Neural cell (in vitro differentiated cells): ENCODE data around the gene PDE11A. TPM values are rescaled to one million over a fixed set of nuclear protein-coding genes. Genes with fewer than 3 reads are reported as not detected.

Source experiments
- H2AFZ ChIP-seq: fragments of 200-600, 300-800 bp; sonication (generic), shearing (Covaris generic); 2 replicates; pipeline ENCODE4 v1.6.0; 2014; ENCODE audit warnings: low read depth, mild to moderate bottlenecking, antibody characterized with exemption, low read length, moderate library complexity
- H3F3A ChIP-seq: fragments of 200-600 bp; shearing (Covaris generic); 2 replicates; pipeline ENCODE4 v1.6.1; 2016; ENCODE audit warnings: mild to moderate bottlenecking, moderate library complexity, mixed read lengths, antibody characterized with exemption, low read length; ENCODE audit not compliant: insufficient read depth, poor library complexity, severe bottlenecking
- H3K27ac ChIP-seq: fragments of 200-600, 300-800 bp; sonication (generic), shearing (Covaris generic); 2 replicates; pipeline ENCODE4 v1.5.1; 2014; ENCODE audit warnings: mild to moderate bottlenecking, low read length, moderate library complexity
- H3K27me3 ChIP-seq: fragments of 300-800, 200-600 bp; sonication (generic), shearing (Covaris generic); 2 replicates; pipeline ENCODE4 v1.6.0; 2014; ENCODE audit warnings: mild to moderate bottlenecking, low read depth, low read length, moderate library complexity; ENCODE audit not compliant: insufficient read depth
- H3K36me3 ChIP-seq: fragments of 300-800, 200-600 bp; sonication (generic), shearing (Covaris generic); 2 replicates; pipeline ENCODE4 v1.5.1; 2014; ENCODE audit warnings: mild to moderate bottlenecking, antibody characterized with exemption, low read length, moderate library complexity; ENCODE audit not compliant: insufficient read depth
- H3K4me2 ChIP-seq: fragments of 300-800, 200-600 bp; sonication (generic), shearing (Covaris generic); 2 replicates; pipeline ENCODE4 v1.6.0; 2014; ENCODE audit warnings: mild to moderate bottlenecking, low read length
- H3K4me3 ChIP-seq: fragments of 300-800, 200-600 bp; sonication (generic), shearing (Covaris generic); 2 replicates; pipeline ENCODE4 v1.5.1; 2014; ENCODE audit warnings: mild to moderate bottlenecking, low read length, moderate library complexity
- H3K79me2 ChIP-seq: fragments of 200-600 bp; shearing (Covaris generic); replicated peaks from 2 replicates; pipeline ENCODE4 v1.6.0; 2014; ENCODE audit warnings: mild to moderate bottlenecking, low read length, moderate library complexity; ENCODE audit not compliant: insufficient read depth
- H3K9ac ChIP-seq: fragments of 300-800, 200-600 bp; sonication (generic), shearing (Covaris generic); 2 replicates; pipeline ENCODE4 v1.6.1; 2016; ENCODE audit warnings: mild to moderate bottlenecking, low read length, mixed read lengths
- H3K9me2 ChIP-seq: fragments of 200-600 bp; shearing (Covaris generic); 2 replicates; pipeline ENCODE4 v1.6.1; 2016; ENCODE audit warnings: mild to moderate bottlenecking, low read length, mixed read lengths; ENCODE audit not compliant: insufficient read depth
- H3K9me3 ChIP-seq: fragments of 200-600, 300-800 bp; sonication (generic), shearing (Covaris generic); 2 replicates; pipeline ENCODE4 v1.6.1; 2016; ENCODE audit warnings: mild to moderate bottlenecking, mixed run types, low read length, moderate library complexity, mixed read lengths
- H4K20me1 ChIP-seq: fragments of 200-600 bp; shearing (Covaris generic); 2 replicates; pipeline ENCODE4 v1.6.1; 2016; ENCODE audit warnings: mild to moderate bottlenecking, mixed run types; ENCODE audit not compliant: insufficient read depth
- CTCF ChIP-seq: fragments of 450-650 bp; IDR thresholded peaks from 2 replicates; pipeline ENCODE4 v1.5.1; 2014; ENCODE audit warnings: antibody characterized with exemption, mild to moderate bottlenecking, moderate library complexity; ENCODE audit not compliant: poor library complexity, severe bottlenecking
- EP300 ChIP-seq: fragments of 450-650 bp; conservative IDR thresholded peaks from 2 replicates; pipeline ENCODE4 v1.6.1; 2014; ENCODE audit warnings: antibody characterized with exemption, mild to moderate bottlenecking, moderate library complexity; ENCODE audit not compliant: poor library complexity, severe bottlenecking
- EZH2 ChIP-seq: fragments of 200-600, 300-800 bp; shearing (Covaris generic), sonication (generic); IDR thresholded peaks from 2 replicates; pipeline ENCODE4 v1.6.1; 2014; ENCODE audit warnings: antibody characterized with exemption, low read length, borderline replicate concordance, mild to moderate bottlenecking; ENCODE audit not compliant: insufficient read depth, poor library complexity, severe bottlenecking
- MXI1 ChIP-seq: fragments of 450-650 bp; conservative IDR thresholded peaks from 2 replicates; pipeline ENCODE4 v1.6.1; 2014; ENCODE audit warnings: antibody characterized with exemption, mild to moderate bottlenecking; ENCODE audit not compliant: poor library complexity, severe bottlenecking
- POLR2AphosphoS5 ChIP-seq: IDR thresholded peaks from 2 replicates; pipeline ENCODE4 v1.6.1; 2012
- RAD21 ChIP-seq: fragments of 450-650 bp; conservative IDR thresholded peaks from 2 replicates; pipeline ENCODE4 v1.6.1; 2014; ENCODE audit warnings: antibody characterized with exemption, mild to moderate bottlenecking, moderate library complexity
- REST ChIP-seq: IDR thresholded peaks from 2 replicates; pipeline ENCODE4 v1.6.1; 2012; ENCODE audit warnings: borderline replicate concordance
- SMC3 ChIP-seq: fragments of 450-650 bp; conservative IDR thresholded peaks from 2 replicates; pipeline ENCODE4 v1.6.1; 2014; ENCODE audit warnings: antibody characterized with exemption, mild to moderate bottlenecking, moderate library complexity; ENCODE audit not compliant: poor library complexity
- TAF1 ChIP-seq: IDR thresholded peaks from 2 replicates; pipeline ENCODE4 v1.6.1; 2012; ENCODE audit warnings: low read depth
- polyA plus RNA-seq: library from polyadenylated mRNA; depleted of rRNA; stranded (reverse); fragments of >200 nt; gene quantifications from 2 replicates; pipeline ENCODE4 v1.2.3, GENCODE V29; 2014

PDE11A gene
- polyA plus RNA-seq, 1 donor from 2014 or later: 0.89 TPM

- Histone ChIP-seq H4K20me1 (no peaks in the 10 kb centered on the region), H2AFZ (no peak overlapping the region), H3K79me2 (no peaks in the 10 kb centered on the region), H3K36me3 (no peaks in the 10 kb centered on the region), H3K9ac (no peak overlapping the region), H3K9me2 (no peaks in the 10 kb centered on the region), H3K4me2 (no peak overlapping the region), H3F3A (no peaks in the 10 kb centered on the region), H3K9me3 (no peaks in the 10 kb centered on the region), H3K27me3 (no peaks in the 10 kb centered on the region), H3K27ac (no peak overlapping the region), H3K4me3 (no peak overlapping the region)
- no peak for TF ChIP-seq REST
- no peak for TF ChIP-seq POLR2AphosphoS5
- TF ChIP-seq MXI1: no peak
- TF ChIP-seq EZH2: no peak
- TF ChIP-seq CTCF: no peak
- no peak for TF ChIP-seq TAF1
- TF ChIP-seq RAD21: no peak
- TF ChIP-seq EP300: no peak
- no peak for TF ChIP-seq SMC3
Measured at GRCh38 chr2:177660742-177661141, 411.8 kb downstream of the PDE11A start.

GRCh38 chr2:177658309-177658708 is 414.3 kb downstream of the PDE11A start:
- H4K20me1 ChIP-seq: no peaks in the 10 kb centered on the region

More at GRCh38 chr2:177658309-177658708, 414.3 kb downstream of the PDE11A start:
- H3K4me3 ChIP-seq: no peak overlapping the region
- H3K9ac ChIP-seq: no peak overlapping the region
- TF ChIP-seq POLR2AphosphoS5 (no peak), CTCF (no peak), MXI1 (no peak), RAD21 (no peak), REST (no peak), TAF1 (no peak), EZH2 (no peak), EP300 (no peak), SMC3 (no peak)
- no peaks in the 10 kb centered on the region for H3K9me3 ChIP-seq
- H3K27ac ChIP-seq: no peak overlapping the region
- H3K36me3 ChIP-seq: no peaks in the 10 kb centered on the region
- H3F3A ChIP-seq: no peaks in the 10 kb centered on the region
- H3K79me2 ChIP-seq: no peaks in the 10 kb centered on the region
- no peaks in the 10 kb centered on the region for H3K27me3 ChIP-seq
- H2AFZ ChIP-seq: no peak overlapping the region
- H3K4me2 ChIP-seq: no peak overlapping the region
- H3K9me2 ChIP-seq: no peaks in the 10 kb centered on the region
